ENCODE results near the gene ATP13A3. TPM values are rescaled to one million over a fixed set of nuclear protein-coding genes. Genes with fewer than 3 reads are reported as not detected.
A peak's percentile ranks its signal among the peaks of the same experiment; 100 is the strongest.

The ATP13A3 gene
- total RNA-seq, 1 experiment from 2014 or later = 181 TPM

GRCh38 chr3:194482196-194482593 lies 4.6 kb downstream of the ATP13A3 start:
- Histone ChIP-seq H3K4me1 (peaks cover 38% of the 10 kb centered on the region), H3K27me3 (replicated peaks; ENCODE audit: control insufficient read depth, insufficient read depth, low read length) (no peaks in the 10 kb centered on the region), H3K4me3 (ENCODE audit: low read depth, low read length) (no peak overlapping the region), H3K36me3 (ENCODE audit: control insufficient read depth, insufficient read depth, low read length) (peaks cover 2% of the 10 kb centered on the region; the same call in 1 of the 2 replicates), H3K9me3 (no peaks in the 10 kb centered on the region)
- DNase-seq = no peak
- H3K4me3 Mint-ChIP-seq (ENCODE audit: unreplicated experiment) = peak overlapping the region; percentile 15
- TF ChIP-seq, protein P1, sequence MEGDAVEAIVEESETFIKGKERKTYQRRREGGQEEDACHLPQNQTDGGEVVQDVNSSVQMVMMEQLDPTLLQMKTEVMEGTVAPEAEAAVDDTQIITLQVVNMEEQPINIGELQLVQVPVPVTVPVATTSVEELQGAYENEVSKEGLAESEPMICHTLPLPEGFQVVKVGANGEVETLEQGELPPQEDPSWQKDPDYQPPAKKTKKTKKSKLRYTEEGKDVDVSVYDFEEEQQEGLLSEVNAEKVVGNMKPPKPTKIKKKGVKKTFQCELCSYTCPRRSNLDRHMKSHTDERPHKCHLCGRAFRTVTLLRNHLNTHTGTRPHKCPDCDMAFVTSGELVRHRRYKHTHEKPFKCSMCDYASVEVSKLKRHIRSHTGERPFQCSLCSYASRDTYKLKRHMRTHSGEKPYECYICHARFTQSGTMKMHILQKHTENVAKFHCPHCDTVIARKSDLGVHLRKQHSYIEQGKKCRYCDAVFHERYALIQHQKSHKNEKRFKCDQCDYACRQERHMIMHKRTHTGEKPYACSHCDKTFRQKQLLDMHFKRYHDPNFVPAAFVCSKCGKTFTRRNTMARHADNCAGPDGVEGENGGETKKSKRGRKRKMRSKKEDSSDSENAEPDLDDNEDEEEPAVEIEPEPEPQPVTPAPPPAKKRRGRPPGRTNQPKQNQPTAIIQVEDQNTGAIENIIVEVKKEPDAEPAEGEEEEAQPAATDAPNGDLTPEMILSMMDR (IDR thresholded peaks at IDR 0.05; ENCODE audit: insufficient read depth in 1 of 2, low read depth in 1 of 2, low read length in 1 of 2, severe bottlenecking in 1 of 2, unreplicated experiment in 1 of 2) = no peak
- intact Hi-C loops (cut with micrococcal nuclease; ENCODE audit: unreplicated experiment) = no loop called here
- no peaks in the 10 kb centered on the region for H3K9me3 Mint-ChIP-seq (ENCODE audit: unreplicated experiment)
- ChIA-PET POLR2A (no interaction called here), CTCF (no interaction called here)
- peaks cover 35% of the 10 kb centered on the region for H3K36me3 Mint-ChIP-seq (ENCODE audit: insufficient read depth, unreplicated experiment)
- H3K27me3 Mint-ChIP-seq (ENCODE audit: insufficient read depth, unreplicated experiment) = no peaks in the 10 kb centered on the region
- no peak overlapping the region for H3K27ac Mint-ChIP-seq (ENCODE audit: unreplicated experiment)
- H3K4me1 Mint-ChIP-seq (ENCODE audit: low read depth, unreplicated experiment) = peaks cover 14% of the 10 kb centered on the region
- no TSS peak for BruUV-seq (replicated peaks)

DNA sequence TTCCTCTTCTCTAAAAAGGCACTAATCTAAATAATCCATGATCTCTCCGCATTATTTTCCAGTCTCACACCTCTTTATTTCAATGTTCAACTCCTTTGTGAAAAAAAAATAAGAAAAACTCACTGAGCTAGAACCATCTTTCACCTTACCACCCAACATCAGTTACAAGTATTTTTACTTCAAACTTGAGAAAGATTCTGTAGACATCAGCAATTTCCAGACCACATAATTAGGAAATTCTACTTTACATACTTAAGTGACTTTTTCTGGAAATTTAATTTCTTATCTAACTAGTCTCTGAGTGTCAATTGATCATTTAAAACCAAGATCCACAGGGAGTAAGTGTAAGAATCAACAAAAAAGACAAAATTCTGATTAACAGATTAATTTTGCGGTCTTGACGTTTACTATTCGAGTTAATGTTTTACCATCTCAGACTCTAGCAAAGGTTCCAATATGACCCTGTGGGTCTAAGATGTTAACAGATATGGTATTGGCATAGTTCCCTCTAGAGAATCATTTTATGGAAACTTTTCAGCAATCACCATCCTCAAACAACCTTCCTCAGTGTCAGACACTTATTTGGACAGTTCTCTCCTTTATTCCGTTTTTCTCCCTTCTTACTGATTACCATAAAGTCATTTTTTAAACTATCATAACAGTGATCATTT lies 5.1 kb downstream of the ATP13A3 start:
- Histone ChIP-seq H3K36me3 (ENCODE audit: control insufficient read depth, insufficient read depth, low read length) (peaks cover 2% of the 10 kb centered on the region; the same call in 1 of the 2 replicates), H3K4me1 (peaks cover 43% of the 10 kb centered on the region), H3K9me3 (no peaks in the 10 kb centered on the region), H3K27me3 (replicated peaks; ENCODE audit: control insufficient read depth, insufficient read depth, low read length) (no peaks in the 10 kb centered on the region), H3K4me3 (ENCODE audit: low read depth, low read length) (no peak overlapping the region)
- ChIA-PET POLR2A (no interaction called here), CTCF (no interaction called here)
- Mint-ChIP-seq H3K36me3 (ENCODE audit: insufficient read depth, unreplicated experiment) (peaks cover 35% of the 10 kb centered on the region), H3K27ac (ENCODE audit: unreplicated experiment) (no peak overlapping the region), H3K4me3 (ENCODE audit: unreplicated experiment) (peak overlapping the region; percentile 15), H3K9me3 (ENCODE audit: unreplicated experiment) (no peaks in the 10 kb centered on the region), H3K4me1 (ENCODE audit: low read depth, unreplicated experiment) (peaks cover 14% of the 10 kb centered on the region), H3K27me3 (ENCODE audit: insufficient read depth, unreplicated experiment) (no peaks in the 10 kb centered on the region)
- BruUV-seq (replicated peaks) = no TSS peak
- TF ChIP-seq, protein P1 (IDR thresholded peaks at IDR 0.05; ENCODE audit: insufficient read depth in 1 of 2, low read depth in 1 of 2, low read length in 1 of 2, severe bottlenecking in 1 of 2, unreplicated experiment in 1 of 2) = no peak
- intact Hi-C loops (cut with micrococcal nuclease; ENCODE audit: unreplicated experiment) = no loop called here
- DNase-seq = no peak

DNA sequence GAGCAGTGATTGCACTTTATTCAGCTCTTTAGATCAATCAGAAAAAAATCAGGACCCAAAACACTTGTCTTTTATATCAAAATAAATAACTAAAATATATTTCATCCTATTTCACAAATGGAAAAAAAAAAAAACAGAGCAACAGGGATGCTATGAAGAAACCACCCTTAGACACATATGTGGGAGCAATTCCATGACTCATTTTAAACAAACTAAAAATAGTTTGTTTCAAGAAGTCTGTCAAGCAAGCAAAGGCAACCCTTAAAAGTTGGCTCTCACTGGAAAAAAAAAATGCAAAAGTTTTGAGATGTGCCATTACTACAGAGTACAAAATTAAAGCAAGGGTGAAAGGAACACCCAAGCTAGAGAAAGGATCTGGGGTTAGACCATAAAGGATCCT lies 5.7 kb downstream of the ATP13A3 start:
- no peaks in the 10 kb centered on the region for H3K9me3 Mint-ChIP-seq (ENCODE audit: unreplicated experiment)
- ChIA-PET CTCF (no interaction called here), POLR2A (no interaction called here)
- H3K27me3 ChIP-seq (replicated peaks; ENCODE audit: control insufficient read depth, insufficient read depth, low read length) = no peaks in the 10 kb centered on the region
- H3K4me1 Mint-ChIP-seq (ENCODE audit: low read depth, unreplicated experiment) = peaks cover 14% of the 10 kb centered on the region
- no peak for DNase-seq
- H3K4me1 ChIP-seq = peaks cover 43% of the 10 kb centered on the region
- H3K4me3 Mint-ChIP-seq (ENCODE audit: unreplicated experiment) = no peak overlapping the region
- intact Hi-C loops (cut with micrococcal nuclease; ENCODE audit: unreplicated experiment) = no loop called here
- peaks cover 33% of the 10 kb centered on the region for H3K36me3 Mint-ChIP-seq (ENCODE audit: insufficient read depth, unreplicated experiment)
- no peak overlapping the region for H3K4me3 ChIP-seq (ENCODE audit: low read depth, low read length)
- H3K27me3 Mint-ChIP-seq (ENCODE audit: insufficient read depth, unreplicated experiment) = no peaks in the 10 kb centered on the region
- no peaks in the 10 kb centered on the region for H3K9me3 ChIP-seq
- TF ChIP-seq, protein P1 (IDR thresholded peaks at IDR 0.05; ENCODE audit: insufficient read depth in 1 of 2, low read depth in 1 of 2, low read length in 1 of 2, severe bottlenecking in 1 of 2, unreplicated experiment in 1 of 2) = no peak
- peaks cover 2% of the 10 kb centered on the region; the same call in 1 of the 2 replicates for H3K36me3 ChIP-seq (ENCODE audit: control insufficient read depth, insufficient read depth, low read length)
- no peak overlapping the region for H3K27ac Mint-ChIP-seq (ENCODE audit: unreplicated experiment)
- BruUV-seq (replicated peaks) = no TSS peak
